B cell (primary cell): ENCODE results near the gene ITLN1. TPM values are rescaled to one million over a fixed set of nuclear protein-coding genes. Genes with fewer than 3 reads are reported as not detected.
"Not testable (repeated sequence)": the region's sequence is repeated elsewhere in the genome, so short reads cannot be mapped to it uniquely, and the experiment has no call there.

Source experiments
- ATAC-seq: fragments of 200-7000 bp; cut with Tn5 transposase; one replicate; pipeline ENCODE4 v1.10.0; 2021; ENCODE audit warnings: low read depth, mild to moderate bottlenecking, moderate number of reproducible peaks, moderate library complexity
- CTCF ChIA-PET: fragments of 350-600 bp; sonication (Branson Sonifier 250); formaldehyde crosslinking; loops from one replicate; lab custom pipeline; 2021; ENCODE audit warnings: antibody characterized with exemption, inconsistent platforms; lab: Charles Lee
- POLR2A ChIA-PET: fragments of 350-600 bp; sonication (Branson Sonifier 250); formaldehyde crosslinking; loops from one replicate; lab custom pipeline; 2021; ENCODE audit warnings: antibody characterized with exemption; lab: Charles Lee
- DNase-seq: peaks from one replicate; pipeline ENCODE4 v3.0.0; 2013
- H2AFZ ChIP-seq: 2 replicates; pipeline ENCODE4 v1.6.1; 2012; ENCODE audit warnings: mild to moderate bottlenecking, low read depth, low read length; ENCODE audit not compliant: insufficient read depth, poor library complexity, severe bottlenecking
- H3K27ac ChIP-seq, 2 donors: 1 replicate in 1 of 2; 2 replicates in 1 of 2; pipeline ENCODE4 v1.5.1; 2012 to 2013; ENCODE audit warnings: low read length in 2 of 2, mild to moderate bottlenecking in 2 of 2, moderate library complexity in 1 of 2
- H3K27me3 ChIP-seq, 4 experiments: fragments of 200-600 bp in 1 of 4; sonication (generic) in 1 of 4; replicated peaks in 1 of 4; 1 replicate in 2 of 4; 2 replicates in 2 of 4; pipeline versions ENCODE4 v1.6.1 to v1.7.0; 2013 to 2016; ENCODE audit warnings: low read length in 3 of 4, mild to moderate bottlenecking in 2 of 4, mixed read lengths in 1 of 4, moderate library complexity in 1 of 4; ENCODE audit not compliant: insufficient read depth in 4 of 4, control insufficient read depth in 3 of 4; ENCODE audit errors: control extremely low read depth in 1 of 4
- H3K36me3 ChIP-seq, 2 experiments: replicated peaks in 1 of 2; 1 replicate in 1 of 2; 2 replicates in 1 of 2; pipeline versions ENCODE4 v1.6.1 to v1.7.1; 2013; ENCODE audit warnings: low read length in 1 of 2; ENCODE audit not compliant: insufficient read depth in 2 of 2, control insufficient read depth in 1 of 2; ENCODE audit errors: control extremely low read depth in 1 of 2, extremely low read depth in 1 of 2
- H3K4me1 ChIP-seq, 2 donors: fragments of 200-600 bp in 1 of 2; sonication (generic) in 1 of 2; 1 replicate in 1 of 2; 2 replicates in 1 of 2; pipeline versions ENCODE4 v1.5.1 to v1.6.1; 2013 to 2017; ENCODE audit warnings: low read length in 2 of 2; ENCODE audit not compliant: control insufficient read depth in 2 of 2, insufficient read depth in 2 of 2
- H3K4me2 ChIP-seq: replicated peaks from 2 replicates; pipeline ENCODE3; 2012; ENCODE audit warnings: mild to moderate bottlenecking, low read depth, low read length; ENCODE audit not compliant: poor library complexity, severe bottlenecking
- H3K4me3 ChIP-seq, 5 experiments: fragments of 200-600 bp in 1 of 5; sonication (generic) in 1 of 5; 1 replicate in 3 of 5; 2 replicates in 2 of 5; pipeline versions ENCODE4 v1.5.1 to v1.7.0; 2011 to 2016; ENCODE audit warnings: low read length in 4 of 5, mild to moderate bottlenecking in 4 of 5, low read depth in 2 of 5, control low read depth in 1 of 5, moderate library complexity in 1 of 5; ENCODE audit not compliant: insufficient read depth in 1 of 5; ENCODE audit errors: control extremely low read depth in 1 of 5, extremely low read depth in 1 of 5
- H3K79me2 ChIP-seq: fragments of 200-600 bp; sonication (generic); one replicate; pipeline ENCODE4 v1.6.0; 2016; ENCODE audit warnings: low read length; ENCODE audit not compliant: control insufficient read depth, insufficient read depth
- H3K9ac ChIP-seq: fragments of 200-600 bp; sonication (generic); 2 replicates; pipeline ENCODE4 v1.6.1; 2017; ENCODE audit warnings: mild to moderate bottlenecking, low read length, moderate library complexity
- H3K9me3 ChIP-seq, 3 donors: one replicate each; pipeline versions ENCODE4 v1.6.1 to v1.7.1; 2013; ENCODE audit warnings: low read length in 2 of 3; ENCODE audit not compliant: control insufficient read depth in 2 of 3, insufficient read depth in 1 of 3; ENCODE audit errors: control extremely low read depth in 1 of 3
- H4K20me1 ChIP-seq: 2 replicates; pipeline ENCODE4 v1.6.0; 2012; ENCODE audit warnings: mild to moderate bottlenecking, low read length; ENCODE audit not compliant: insufficient read depth, control insufficient read depth, poor library complexity, severe bottlenecking
- H3K27ac Mint-ChIP-seq: one replicate; pipeline ENCODE4 v1.8.0; 2021; ENCODE audit warnings: mixed read lengths
- H3K27me3 Mint-ChIP-seq: one replicate; pipeline ENCODE4 v1.8.0; 2021; ENCODE audit warnings: mixed read lengths
- H3K4me1 Mint-ChIP-seq: one replicate; pipeline ENCODE4 v1.8.0; 2021; ENCODE audit warnings: mixed read lengths
- H3K4me3 Mint-ChIP-seq: one replicate; pipeline ENCODE4 v1.8.0; 2021; ENCODE audit warnings: mixed read lengths
- H3K9me3 Mint-ChIP-seq: one replicate; pipeline ENCODE4 v1.8.0; 2022; ENCODE audit warnings: mixed read lengths; ENCODE audit not compliant: insufficient read depth
- EZH2 ChIP-seq: IDR thresholded peaks from 2 replicates; pipeline ENCODE4 v1.6.1; 2012; ENCODE audit warnings: borderline replicate concordance, low read depth, mild to moderate bottlenecking, moderate library complexity, low read length; ENCODE audit not compliant: insufficient read depth, poor library complexity, severe bottlenecking
- WGBS: methylation state at CpG from one replicate; pipeline ENCODE4 v1.1.5; 2013; ENCODE audit warnings: missing lambda C conversion rate; ENCODE audit not compliant: insufficient coverage; 5-methylcytosine and 5-hydroxymethylcytosine counted together
- intact Hi-C: fragments of 100-400 bp; cut with micrococcal nuclease; formaldehyde crosslinking; loops from one replicate; pipeline ENCODE4 v1.10.0; 2022
- polyA plus RNA-seq: library from polyadenylated mRNA; depleted of rRNA; stranded (reverse); fragments of >200 nt; gene quantifications from 2 replicates; pipeline ENCODE4 v1.2.3, GENCODE V29; 2012
- total RNA-seq, 2 donors: library from RNA; stranded (reverse); fragments of 120-200 nt in 1 of 2; gene quantifications; 1 replicate in 1 of 2; 2 replicates in 1 of 2; pipeline versions ENCODE4 v1.2.3 to v1.2.4, GENCODE V29; 2013 to 2022
- TF ChIP-seq, protein P1 (sequence below): fragments of 200-600 bp; IDR thresholded peaks from one replicate; pipeline ENCODE4 v1.8.0; 2022; ENCODE audit warnings: antibody characterized with exemption, mild to moderate bottlenecking

Gene ITLN1
- total and polyA plus RNA-seq, 2 donors (not counting 1 experiment from before 2014, with no cell fraction given), result not detected

DNA sequence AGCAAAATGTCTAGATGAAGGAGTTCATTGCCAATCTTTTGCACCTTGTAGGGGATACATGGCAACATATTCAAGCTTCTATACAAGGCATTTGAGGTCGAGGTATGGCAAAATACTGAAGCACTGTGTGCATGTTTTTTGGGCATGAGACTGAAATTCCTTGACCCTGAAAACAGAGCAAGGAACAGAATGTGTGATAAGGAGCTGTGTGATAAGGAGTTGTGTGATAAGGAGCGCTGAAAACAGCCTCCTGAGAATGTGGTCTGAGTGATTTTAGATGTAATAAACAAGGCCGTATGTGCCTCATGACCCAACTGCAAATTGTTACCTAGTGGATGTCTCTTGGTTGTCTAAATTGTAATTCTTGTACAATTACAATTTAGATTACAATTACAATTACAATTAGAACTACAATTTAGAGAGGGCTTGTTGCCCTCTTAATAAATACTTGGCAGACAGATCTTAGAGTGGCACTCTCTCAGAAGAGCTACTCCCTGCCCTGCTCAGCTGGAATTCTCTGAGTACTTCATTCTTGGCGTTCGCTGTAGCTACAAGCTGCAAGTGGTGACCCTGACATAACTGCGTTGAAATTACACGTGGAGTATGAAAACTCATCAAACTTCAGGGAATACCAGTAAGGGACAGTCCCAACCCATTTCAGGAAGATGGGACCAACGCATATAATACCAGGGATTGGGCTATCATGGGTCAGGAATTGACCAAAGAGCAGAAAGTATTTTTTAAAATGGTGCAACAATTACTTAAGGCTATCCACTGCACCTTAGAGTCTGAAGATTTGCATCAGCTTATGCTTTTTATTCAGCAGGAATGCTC is 20.0 kb upstream of the ITLN1 start:
- Histone ChIP-seq H3K4me2 (no peak overlapping the region), H4K20me1 (no peaks in the 10 kb centered on the region), H3K27me3 (no peaks in the 10 kb centered on the region), H3K9ac (no peak overlapping the region), H2AFZ (no peak overlapping the region), H3K4me3 (no peak overlapping the region), H3K9me3 (no peaks in the 10 kb centered on the region), H3K79me2 (no peaks in the 10 kb centered on the region), H3K4me1 (no peaks in the 10 kb centered on the region), H3K27ac (no peak overlapping the region), H3K36me3 (no peaks in the 10 kb centered on the region)
- ChIA-PET CTCF (interaction anchor here (1.0 kb wide), 1 partner anchor 47 kb away, joined by 3 read pairs; no protein-coding TSS in a partner anchor), POLR2A (no interaction called here)
- H3K4me1 Mint-ChIP-seq, result no peaks in the 10 kb centered on the region
- ATAC-seq (no peak), DNase-seq (no peak)
- no peak overlapping the region for H3K4me3 Mint-ChIP-seq
- intact Hi-C loops, result no loop called here
- peaks cover 3% of the 10 kb centered on the region for H3K9me3 Mint-ChIP-seq
- TF ChIP-seq, protein P1, sequence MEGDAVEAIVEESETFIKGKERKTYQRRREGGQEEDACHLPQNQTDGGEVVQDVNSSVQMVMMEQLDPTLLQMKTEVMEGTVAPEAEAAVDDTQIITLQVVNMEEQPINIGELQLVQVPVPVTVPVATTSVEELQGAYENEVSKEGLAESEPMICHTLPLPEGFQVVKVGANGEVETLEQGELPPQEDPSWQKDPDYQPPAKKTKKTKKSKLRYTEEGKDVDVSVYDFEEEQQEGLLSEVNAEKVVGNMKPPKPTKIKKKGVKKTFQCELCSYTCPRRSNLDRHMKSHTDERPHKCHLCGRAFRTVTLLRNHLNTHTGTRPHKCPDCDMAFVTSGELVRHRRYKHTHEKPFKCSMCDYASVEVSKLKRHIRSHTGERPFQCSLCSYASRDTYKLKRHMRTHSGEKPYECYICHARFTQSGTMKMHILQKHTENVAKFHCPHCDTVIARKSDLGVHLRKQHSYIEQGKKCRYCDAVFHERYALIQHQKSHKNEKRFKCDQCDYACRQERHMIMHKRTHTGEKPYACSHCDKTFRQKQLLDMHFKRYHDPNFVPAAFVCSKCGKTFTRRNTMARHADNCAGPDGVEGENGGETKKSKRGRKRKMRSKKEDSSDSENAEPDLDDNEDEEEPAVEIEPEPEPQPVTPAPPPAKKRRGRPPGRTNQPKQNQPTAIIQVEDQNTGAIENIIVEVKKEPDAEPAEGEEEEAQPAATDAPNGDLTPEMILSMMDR, result no peak
- no peak for TF ChIP-seq EZH2
- WGBS, result 90% methylated on average over 6 of the region's 8 CpGs
- peaks cover 3% of the 10 kb centered on the region for H3K27me3 Mint-ChIP-seq
- no peak overlapping the region for H3K27ac Mint-ChIP-seq

DNA sequence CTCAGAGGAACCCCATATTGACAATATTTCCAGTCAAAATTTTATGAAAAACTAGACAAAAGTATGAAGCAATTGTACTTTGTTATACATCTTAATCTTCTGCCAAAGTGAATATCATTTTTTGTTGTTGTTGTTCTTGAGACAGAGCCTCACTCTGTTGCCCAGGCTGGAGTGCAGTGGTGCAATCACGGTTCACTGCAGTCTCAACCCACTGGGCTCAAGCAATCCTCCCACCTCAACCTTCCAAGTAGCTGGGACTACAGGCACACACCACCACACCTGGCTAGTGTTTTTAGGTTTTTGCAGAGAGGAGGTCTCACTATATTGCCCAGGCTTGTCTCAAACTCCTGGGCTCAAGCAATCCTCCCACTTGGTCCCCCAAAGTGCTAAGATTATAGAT is 17.3 kb upstream of the ITLN1 start:
- DNase-seq, H3K4me2 ChIP-seq, H3K9me3 ChIP-seq, H2AFZ ChIP-seq, ATAC-seq, POLR2A ChIA-PET, H3K36me3 ChIP-seq, H3K4me1 Mint-ChIP-seq, H4K20me1 ChIP-seq, H3K79me2 ChIP-seq, H3K27ac Mint-ChIP-seq, CTCF ChIA-PET, H3K9me3 Mint-ChIP-seq, H3K4me3 ChIP-seq, H3K27me3 ChIP-seq, H3K4me3 Mint-ChIP-seq, H3K4me1 ChIP-seq, intact Hi-C loops, H3K27ac ChIP-seq, H3K9ac ChIP-seq: not testable (repeated sequence)
- H3K27me3 Mint-ChIP-seq, result peaks cover 13% of the 10 kb centered on the region
- WGBS, result no CpG with 5 or more reads among the region's 1 CpG
